GM19193 (cell line): ENCODE results near the gene LINC01488.

ENCODE experiments used
- POLR2A ChIP-seq: IDR thresholded peaks from 4 replicates; pipeline ENCODE4 v1.6.1; 2011; ENCODE audit not compliant: insufficient read depth, insufficient read length; ENCODE audit errors: extremely low read depth

Gene LINC01488

GRCh38 chr11:69453151-69453550, 28.3 kb upstream of the LINC01488 start:
- no peak for TF ChIP-seq POLR2A

- TF ChIP-seq POLR2A = no peak
These were observed 27.4 kb upstream of the LINC01488 start for GRCh38 chr11:69454018-69454417.

GRCh38 chr11:69455969-69456368, 25.5 kb upstream of the LINC01488 start:
- TF ChIP-seq POLR2A = no peak

GRCh38 chr11:69456712-69457111, 24.8 kb upstream of the LINC01488 start:
- no peak for TF ChIP-seq POLR2A

- no peak for TF ChIP-seq POLR2A
These were observed 21.5 kb upstream of the LINC01488 start for GRCh38 chr11:69459848-69460539.

- TF ChIP-seq POLR2A = no peak
These were observed 20.8 kb upstream of the LINC01488 start for GRCh38 chr11:69460540-69461257.

- no peak for TF ChIP-seq POLR2A
These were observed 20.0 kb upstream of the LINC01488 start for GRCh38 chr11:69461272-69461962.

GRCh38 chr11:69462106-69462951, 19.1 kb upstream of the LINC01488 start:
- no peak for TF ChIP-seq POLR2A

GRCh38 chr11:69463181-69463994, 18.1 kb upstream of the LINC01488 start:
- no peak for TF ChIP-seq POLR2A

GRCh38 chr11:69463995-69464960, 17.2 kb upstream of the LINC01488 start:
- TF ChIP-seq POLR2A = no peak

GRCh38 chr11:69465236-69466000, 16.0 kb upstream of the LINC01488 start:
- no peak for TF ChIP-seq POLR2A

GRCh38 chr11:69466039-69466438, 15.4 kb upstream of the LINC01488 start:
- no peak for TF ChIP-seq POLR2A

GRCh38 chr11:69467196-69467595, 14.3 kb upstream of the LINC01488 start:
- TF ChIP-seq POLR2A = no peak

GRCh38 chr11:69467646-69468045, 13.8 kb upstream of the LINC01488 start:
- no peak for TF ChIP-seq POLR2A
